HepG2 (cell line): ENCODE results near the gene SUN5. TPM values are rescaled to one million over a fixed set of nuclear protein-coding genes. Genes with fewer than 3 reads are reported as not detected.
"Not testable (repeated sequence)": the region's sequence is repeated elsewhere in the genome, so short reads cannot be mapped to it uniquely, and the experiment has no call there.

Source experiments
- ATAC-seq: fragments of 200-7000 bp; cut with Tn5 transposase; 3 replicates; pipeline ENCODE4 v1.9.1; 2020; ENCODE audit warnings: mild to moderate bottlenecking, moderate library complexity
- BruUV-seq: library from RNA; stranded (reverse); fragments of 400-500 nt; replicated peaks from 2 replicates; lab custom pipeline; 2021; lab: Mats Ljungman, UMichigan
- CTCF ChIA-PET: fragments of 300-600 bp; formaldehyde crosslinking; extraction: SDS; loops from one replicate; lab custom pipeline; 2021; ENCODE audit warnings: low total read pairs, inconsistent platforms, low intra/inter-chr PET ratio; lab: Yijun Ruan, JAX
- POLR2A ChIA-PET: fragments of 350-600 bp; sonication (Branson Sonifier 250); formaldehyde crosslinking; loops from one replicate; lab custom pipeline; 2020; ENCODE audit warnings: antibody characterized with exemption, inconsistent platforms; lab: Yijun Ruan, JAX
- DNase-seq: peaks from one replicate; pipeline ENCODE4 v3.0.0-alpha.2; 2015; ENCODE audit warnings: low spot score
- FAIRE-seq: peaks from 3 replicates; lab custom pipeline; 2011; peaks lifted over from hg19 to GRCh38; lab: Jason Lieb, UNC
- H2AFZ ChIP-seq: one replicate; pipeline ENCODE4 v1.6.1; 2011; ENCODE audit warnings: low read length, inconsistent platforms
- H3K27ac ChIP-seq: fragments of 300-600 bp; 3 replicates; pipeline ENCODE4 v1.8.0; 2011; ENCODE audit warnings: mixed run types, mild to moderate bottlenecking, mixed read lengths, low read length, inconsistent platforms; ENCODE audit not compliant: insufficient read depth; ENCODE audit errors: extremely low read length
- H3K27me3 ChIP-seq, 2 experiments: fragments of 200-600 bp in 1 of 2; 2 replicates in 1 of 2; 3 replicates in 1 of 2; pipeline versions ENCODE4 v1.6.0 to v1.8.0; 2011; ENCODE audit warnings: low read length in 2 of 2, mild to moderate bottlenecking in 2 of 2, moderate library complexity in 2 of 2, inconsistent platforms in 1 of 2; ENCODE audit not compliant: insufficient read depth in 2 of 2, control insufficient read depth in 1 of 2
- H3K36me3 ChIP-seq, 2 experiments: fragments of 200-600 bp in 1 of 2; replicated peaks in 1 of 2; 2 replicates in 1 of 2; 3 replicates in 1 of 2; pipeline versions ENCODE4 v1.5.1 to v1.8.0; 2011; ENCODE audit warnings: low read length in 2 of 2, inconsistent platforms in 1 of 2; ENCODE audit not compliant: insufficient read depth in 2 of 2, control insufficient read depth in 1 of 2
- H3K4me1 ChIP-seq: 2 replicates; pipeline ENCODE4 v1.5.1; 2012; ENCODE audit warnings: low read length, inconsistent platforms; ENCODE audit not compliant: insufficient read depth
- H3K4me2 ChIP-seq: 2 replicates; pipeline ENCODE4 v1.6.0; 2011; ENCODE audit warnings: low read depth, low read length, inconsistent platforms
- H3K4me3 ChIP-seq, 3 experiments: fragments of 200-600 bp in 1 of 3; sonication (generic), shearing (Covaris generic) in 1 of 3; replicated peaks in 1 of 3; 2 replicates each; pipeline ENCODE4 v1.5.1; 2011 to 2016; ENCODE audit warnings: low read length in 3 of 3, inconsistent platforms in 2 of 3, low read depth in 2 of 3, mild to moderate bottlenecking in 2 of 3, control low read depth in 1 of 3, mixed read lengths in 1 of 3; ENCODE audit not compliant: insufficient read depth in 1 of 3
- H3K79me2 ChIP-seq: one replicate; pipeline ENCODE4 v1.6.1; 2011; ENCODE audit warnings: low read length, inconsistent platforms; ENCODE audit not compliant: insufficient read depth
- H3K9ac ChIP-seq: 2 replicates; pipeline ENCODE4 v1.6.0; 2011; ENCODE audit warnings: mild to moderate bottlenecking, low read depth, low read length, inconsistent platforms; ENCODE audit not compliant: insufficient read depth
- H3K9me3 ChIP-seq: 2 replicates; pipeline ENCODE4 v1.5.1; 2012; ENCODE audit warnings: mild to moderate bottlenecking, low read length
- H4K20me1 ChIP-seq: 2 replicates; pipeline ENCODE4 v1.6.0; 2011; ENCODE audit warnings: inconsistent platforms, mild to moderate bottlenecking, low read length, moderate library complexity; ENCODE audit not compliant: insufficient read depth
- NR2C2 ChIP-seq: sonication (generic); formaldehyde crosslinking; IDR thresholded peaks from 2 replicates; pipeline ENCODE4 v1.4.0; 2020; ENCODE audit warnings: missing genetic modification reagents, mild to moderate bottlenecking, moderate library complexity, borderline replicate concordance
- PCBP1 ChIP-seq: fragments of 200-400 bp; formaldehyde crosslinking; IDR thresholded peaks from 2 replicates; pipeline ENCODE4 v1.6.1; 2017; ENCODE audit warnings: mild to moderate bottlenecking, low read depth, low read length, borderline replicate concordance
- RARG ChIP-seq: sonication (generic); formaldehyde crosslinking; IDR thresholded peaks from 2 replicates; pipeline ENCODE4 v1.4.0; 2020; ENCODE audit warnings: low read depth, mild to moderate bottlenecking, missing genetic modification reagents
- ZBTB39 ChIP-seq: sonication (generic); formaldehyde crosslinking; IDR thresholded peaks from 2 replicates; pipeline ENCODE4 v1.5.0; 2020; ENCODE audit warnings: missing genetic modification reagents
- ZNF275 ChIP-seq: sonication (generic); formaldehyde crosslinking; IDR thresholded peaks from 2 replicates; pipeline ENCODE4 v1.8.0; 2022; ENCODE audit warnings: missing genetic modification reagents, mild to moderate bottlenecking, inconsistent platforms, borderline replicate concordance
- ZNF33B ChIP-seq: sonication (generic); formaldehyde crosslinking; IDR thresholded peaks from 2 replicates; pipeline ENCODE4 v1.5.1; 2020; ENCODE audit warnings: mild to moderate bottlenecking, missing genetic modification reagents
- ZNF569 ChIP-seq: sonication (generic); formaldehyde crosslinking; IDR thresholded peaks from 2 replicates; pipeline ENCODE4 v1.5.0; 2020; ENCODE audit warnings: mild to moderate bottlenecking, missing genetic modification reagents, moderate library complexity, borderline replicate concordance
- ZNF614 ChIP-seq: IDR thresholded peaks from 2 replicates; pipeline ENCODE4 v1.6.1; 2018; ENCODE audit warnings: missing biosample characterization, missing genetic modification reagents, inconsistent platforms, borderline replicate concordance
- ZNF737 ChIP-seq: sonication (generic); formaldehyde crosslinking; IDR thresholded peaks from 2 replicates; pipeline ENCODE4 v1.5.0; 2020; ENCODE audit warnings: missing genetic modification reagents, mild to moderate bottlenecking, borderline replicate concordance
- WGBS: methylation state at CpG from one replicate; pipeline ENCODE4 v1.1.6; 2017; ENCODE audit warnings: low lambda C conversion rate; 5-methylcytosine and 5-hydroxymethylcytosine counted together
- in situ Hi-C: cut with HindIII; loops from 2 replicates; pipeline ENCODE4 v1.10.0; 2017; ENCODE audit warnings: low pct_unique_long_range_greater_than_20kb; ENCODE audit not compliant: extremely low pct_ligation_motif_present
- intact Hi-C: fragments of 100-400 bp; cut with micrococcal nuclease; formaldehyde crosslinking; loops from one replicate; pipeline ENCODE4 v1.10.0; 2022; ENCODE audit not compliant: unreplicated experiment
- polyA plus RNA-seq, 8 experiments: library from polyadenylated mRNA; depleted of rRNA in 3 of 8; stranded (reverse) in 7 of 8; unstranded in 1 of 8; fragments of >200 nt; fragmentation: Illumina TruSeq in 4 of 8; extraction: Trizol in 4 of 8; gene quantifications; 2 replicates each; pipeline versions ENCODE4 v1.2.1 to v1.2.3, GENCODE V29; 2011 to 2016; ENCODE audit warnings: low read depth in 4 of 8, missing spikeins in 1 of 8, mixed read lengths in 1 of 8; ENCODE audit not compliant: insufficient read depth in 1 of 8
- total RNA-seq, 5 experiments: library from RNA; depleted of rRNA; stranded (reverse); fragments of >200 nt; fragmentation: Illumina TruSeq; extraction: Trizol; gene quantifications; 2 replicates each; pipeline ENCODE4 v1.2.3, GENCODE V29; 2016; ENCODE audit warnings: low read depth in 1 of 5

SUN5 gene
- total and polyA plus RNA-seq, 2 of the 13 experiments (the other 11 are each of a cell fraction or from before 2014, with no cell fraction given): not detected

- TF ChIP-seq ZNF275 (CRISPR knock-in tag): no peak
These were observed 46.8 kb downstream of the SUN5 start (continued) for GRCh38 chr20:32957459-32957858.

- WGBS: 0% methylated on average over 4 of the region's 4 CpGs
- CTCF ChIA-PET, H2AFZ ChIP-seq, H3K4me1 ChIP-seq, FAIRE-seq, H3K79me2 ChIP-seq, H3K9ac ChIP-seq, H3K9me3 ChIP-seq, DNase-seq, BruUV-seq, H3K27ac ChIP-seq, intact Hi-C loops, H3K36me3 ChIP-seq, H3K27me3 ChIP-seq, POLR2A ChIA-PET, H3K4me2 ChIP-seq, H4K20me1 ChIP-seq, ATAC-seq, H3K4me3 ChIP-seq, in situ Hi-C loops: not testable (repeated sequence)
These were observed 53.7 kb downstream of the SUN5 start for GRCh38 chr20:32950539-32950938.

- no peak overlapping the region for H3K27ac ChIP-seq
- no peak for FAIRE-seq
- no peak overlapping the region for H3K4me3 ChIP-seq
- TF ChIP-seq NR2C2 (no peak), RARG (CRISPR knock-in tag) (no peak), ZNF33B (CRISPR knock-in tag) (no peak), ZNF569 (CRISPR knock-in tag) (no peak), ZBTB39 (CRISPR knock-in tag) (no peak), ZNF737 (CRISPR knock-in tag) (no peak), PCBP1 (no peak), ZNF614 (CRISPR knock-in tag) (no peak)
- TF ChIP-seq, all 625 proteins: peak for 0
- Histone ChIP-seq H2AFZ (no peak overlapping the region), H3K4me2 (no peak overlapping the region), H3K4me1 (peaks cover 9% of the 10 kb centered on the region), H3K79me2 (no peaks in the 10 kb centered on the region), H3K9ac (no peak overlapping the region), H4K20me1 (no peaks in the 10 kb centered on the region), H3K27me3 (peaks cover 0 to 4% of the 10 kb centered on the region in 2 experiments; a peak in 1 of 5 replicates), H3K36me3 (no peaks in the 10 kb centered on the region), H3K9me3 (no peaks in the 10 kb centered on the region)
- ATAC-seq (no peak), DNase-seq (no peak)
- ChIA-PET CTCF (interaction anchor here (2.6 kb wide), 1 partner anchor 44 kb away, joined by 21 read pairs; no protein-coding TSS in a partner anchor), POLR2A (no interaction called here)
- in situ Hi-C loops (no loop called here), intact Hi-C loops (no loop called here)
- BruUV-seq: no TSS peak
- WGBS: 0% methylated on average over 1 of the region's 1 CpG
These were observed 57.6 kb downstream of the SUN5 start for GRCh38 chr20:32946629-32947028.
